HG02840 (cell line): ENCODE results near the gene FAM222A.

Experiments used
- ATAC-seq: cut with Tn5 transposase; IDR thresholded peaks from one replicate; pipeline ENCODE4 v1.9.1; 2021; ENCODE audit warnings: mild to moderate bottlenecking, moderate library complexity, moderate number of reproducible peaks; ENCODE audit not compliant: unreplicated experiment, low FRiP score

FAM222A gene

DNA sequence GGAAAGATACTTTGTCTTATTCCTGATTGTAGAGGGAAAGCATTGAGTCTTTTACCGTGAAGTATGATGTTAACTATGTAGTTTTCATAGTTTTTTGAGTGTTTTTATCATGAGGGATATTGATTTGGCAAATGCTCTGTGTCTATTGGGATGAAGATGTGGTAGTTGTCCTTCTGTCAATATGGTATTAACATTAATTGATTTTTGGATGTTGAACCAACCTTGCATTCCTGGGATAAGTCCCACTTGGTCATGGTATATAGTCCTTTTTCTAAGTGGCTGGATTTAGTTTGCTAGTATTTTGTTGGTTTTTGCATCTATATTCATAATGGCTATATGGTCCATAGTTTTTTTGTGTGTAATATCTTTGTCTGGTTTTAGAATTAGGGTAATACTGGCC is 42.8 kb downstream of the FAM222A start:
- ATAC-seq, result no peak

DNA sequence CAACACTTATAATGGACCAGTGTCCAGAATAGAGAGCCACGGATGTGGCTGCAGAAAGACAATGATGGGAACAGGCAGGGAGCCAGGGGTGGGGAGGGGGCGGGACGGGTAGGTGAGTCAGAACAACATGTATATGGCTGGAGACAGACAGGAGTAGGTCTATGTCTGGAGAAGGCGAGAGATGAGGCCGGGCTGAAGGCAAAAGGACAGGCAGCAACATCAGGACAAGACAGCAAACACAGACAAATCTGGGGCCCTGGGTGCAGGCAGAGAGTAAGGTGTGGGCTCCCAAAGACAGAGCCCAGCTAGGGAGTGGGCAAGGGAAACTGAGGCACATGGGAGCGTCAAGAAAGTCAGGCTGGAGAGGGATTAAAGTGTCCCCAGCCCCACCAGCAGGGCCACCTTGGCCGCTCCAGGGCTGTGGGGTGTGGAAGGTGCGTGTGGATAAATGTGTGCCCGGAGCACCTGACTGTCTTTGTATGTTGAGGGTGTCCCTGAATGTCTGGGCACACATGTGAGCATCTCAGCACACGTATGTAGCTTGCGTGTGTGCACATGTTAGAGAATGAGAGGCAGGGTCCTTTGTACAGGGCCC is 44.1 kb downstream of the FAM222A start:
- ATAC-seq, result no peak

DNA sequence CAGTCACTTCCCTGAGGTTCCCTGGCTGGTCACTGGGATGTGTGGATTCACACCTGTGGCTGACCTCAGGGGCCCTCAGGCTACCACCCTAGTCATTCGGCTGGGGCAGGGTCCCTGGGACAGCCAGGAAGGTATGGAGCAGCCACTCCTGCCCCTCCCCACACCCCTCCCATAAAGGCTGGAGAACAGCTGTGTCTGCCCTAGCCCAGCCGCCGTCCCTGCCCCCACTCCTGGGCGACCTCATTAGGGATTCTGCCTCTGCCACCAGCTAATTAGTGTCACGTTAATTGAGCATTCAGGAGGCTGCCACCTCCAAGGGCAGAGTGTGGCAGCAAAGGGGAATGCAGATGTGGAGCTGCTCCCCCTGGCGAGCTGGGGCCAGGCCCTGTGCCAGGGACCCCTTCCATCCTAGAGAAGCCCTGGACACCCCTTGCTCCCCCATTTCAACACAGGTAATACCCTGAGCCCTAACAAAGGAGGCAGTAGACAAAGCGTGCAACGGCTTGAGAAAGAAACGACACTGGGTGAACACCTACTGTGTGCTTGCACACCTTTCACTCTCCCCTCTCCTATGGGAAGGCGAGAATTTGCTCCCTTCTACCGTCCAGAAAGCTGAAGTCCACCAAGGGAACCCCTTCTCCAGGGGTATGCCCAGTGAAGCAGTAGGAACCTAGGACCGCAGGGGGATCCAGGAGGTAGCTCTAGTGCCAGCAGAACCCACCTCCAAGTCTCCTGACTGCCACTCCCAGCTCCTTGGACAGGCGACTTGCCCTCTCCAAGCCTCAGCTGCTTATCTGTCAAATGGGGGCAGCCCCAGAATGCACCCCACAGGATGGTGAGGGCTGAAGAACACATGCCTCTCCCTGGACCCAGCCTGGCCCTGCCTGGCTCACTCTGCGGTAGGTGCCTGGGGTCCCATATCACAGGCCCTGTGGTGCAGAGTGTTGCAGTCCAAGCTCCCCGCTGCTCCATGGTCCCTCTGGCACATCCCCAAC is 45.1 kb downstream of the FAM222A start:
- no peak for ATAC-seq

DNA sequence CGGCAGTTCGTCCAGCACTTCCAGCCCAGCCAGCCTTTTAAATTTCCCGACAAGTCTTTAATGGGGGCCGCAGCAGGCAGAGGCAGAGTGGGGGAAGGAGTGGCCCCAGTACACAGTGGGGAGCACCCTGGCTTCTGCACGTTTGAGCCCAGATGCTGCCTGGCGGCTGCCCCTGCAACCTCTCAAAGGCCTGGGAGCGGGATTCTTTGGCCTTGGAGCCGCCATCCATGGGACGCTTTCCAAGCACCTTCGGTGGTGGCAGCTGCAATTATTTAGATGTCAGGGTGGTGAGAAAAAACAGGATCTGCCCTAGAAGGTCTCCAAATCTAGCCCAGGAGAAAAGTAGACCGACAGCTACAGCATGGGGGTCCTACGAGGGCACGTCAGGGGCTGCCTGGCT is 46.0 kb downstream of the FAM222A start:
- ATAC-seq, result no peak

DNA sequence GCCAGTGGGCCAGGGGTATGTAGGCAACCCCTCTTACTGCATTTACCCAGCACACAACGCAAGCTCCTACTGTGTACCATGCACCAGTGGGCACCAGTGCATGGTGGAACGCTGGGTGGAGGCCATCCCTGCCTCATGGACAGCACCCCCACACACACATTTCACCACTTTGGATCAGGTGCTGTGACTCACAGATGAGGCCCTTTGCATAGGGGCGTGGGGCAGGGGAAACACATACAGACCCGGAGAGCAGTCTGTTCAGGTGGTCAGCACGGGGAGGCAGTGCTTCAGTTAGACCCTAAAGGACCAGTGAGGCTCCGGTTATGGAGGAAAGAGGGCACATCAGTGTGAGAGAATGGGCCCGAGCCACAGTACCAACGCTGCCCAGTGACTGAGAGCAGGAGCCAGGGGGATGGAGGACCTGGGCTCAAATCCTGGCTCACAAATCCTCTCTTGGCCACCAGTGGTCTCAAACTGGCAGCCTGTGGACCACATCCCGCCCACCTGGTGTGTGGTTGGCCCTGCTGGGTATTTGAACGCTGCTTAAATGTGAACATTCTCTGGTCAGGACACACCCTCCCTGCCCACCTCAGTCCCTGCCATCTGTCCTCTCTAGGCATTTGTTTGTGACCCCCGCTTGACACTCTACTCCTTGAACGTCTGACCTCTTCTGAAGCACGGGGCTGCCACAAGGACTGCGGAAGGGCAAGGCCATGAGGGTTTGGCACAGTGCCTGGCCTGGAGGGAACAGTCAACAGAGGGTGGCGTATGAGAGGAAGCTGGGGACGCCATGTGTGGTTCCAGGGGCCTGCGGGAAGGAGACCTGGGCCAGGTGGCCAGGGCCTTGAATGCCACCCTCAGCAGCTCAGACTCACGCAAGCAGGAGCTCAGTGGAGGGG is 46.7 kb downstream of the FAM222A start:
- ATAC-seq, result no peak

DNA sequence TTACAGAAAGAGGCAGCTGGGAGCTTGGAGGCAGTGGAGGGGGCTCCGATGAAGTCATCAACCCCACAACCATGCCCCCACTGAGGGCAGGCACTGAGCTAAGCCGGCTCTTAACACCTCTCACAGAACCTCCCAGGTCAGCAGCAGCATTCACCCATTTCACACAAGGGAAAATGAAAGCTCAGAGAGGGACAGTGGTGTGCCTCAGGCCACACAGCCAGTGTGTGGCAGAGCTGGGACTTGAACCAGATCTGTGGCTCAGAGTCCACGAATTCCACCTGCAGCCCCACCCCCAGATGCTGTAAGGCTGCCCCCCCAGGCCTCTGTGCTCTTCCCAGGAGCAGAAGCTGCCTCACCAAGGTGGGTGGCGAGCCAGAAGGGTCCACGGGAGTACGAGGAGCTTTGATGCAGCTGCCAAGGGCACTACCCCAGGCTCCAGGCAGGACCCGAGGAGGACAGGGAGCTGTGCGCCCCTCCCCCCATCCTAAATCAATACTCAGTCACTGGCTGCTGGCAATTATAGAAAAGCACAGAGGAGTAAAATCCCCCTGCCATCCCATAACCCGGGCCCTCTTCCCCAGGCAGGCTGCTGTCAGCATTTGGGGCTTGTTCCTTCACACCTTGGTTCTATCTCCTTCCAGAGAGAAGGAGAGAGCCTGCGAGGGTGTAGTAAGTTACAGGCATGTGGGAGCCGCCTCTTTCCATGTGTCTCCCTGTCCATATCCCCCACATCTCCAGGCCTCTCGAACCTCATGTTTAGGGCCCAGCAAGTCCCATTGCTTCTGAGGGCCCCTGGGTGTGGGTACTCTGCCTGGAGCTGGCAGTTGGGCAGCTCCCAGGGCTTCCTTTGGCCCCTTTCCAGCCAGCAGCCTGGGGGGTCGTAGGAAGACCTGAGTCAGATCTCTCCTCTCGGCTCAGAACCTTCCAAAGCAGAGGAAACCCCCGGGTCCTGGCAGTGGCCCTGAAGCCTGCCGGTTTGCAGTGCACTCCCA is 47.6 kb downstream of the FAM222A start:
- no peak for ATAC-seq

DNA sequence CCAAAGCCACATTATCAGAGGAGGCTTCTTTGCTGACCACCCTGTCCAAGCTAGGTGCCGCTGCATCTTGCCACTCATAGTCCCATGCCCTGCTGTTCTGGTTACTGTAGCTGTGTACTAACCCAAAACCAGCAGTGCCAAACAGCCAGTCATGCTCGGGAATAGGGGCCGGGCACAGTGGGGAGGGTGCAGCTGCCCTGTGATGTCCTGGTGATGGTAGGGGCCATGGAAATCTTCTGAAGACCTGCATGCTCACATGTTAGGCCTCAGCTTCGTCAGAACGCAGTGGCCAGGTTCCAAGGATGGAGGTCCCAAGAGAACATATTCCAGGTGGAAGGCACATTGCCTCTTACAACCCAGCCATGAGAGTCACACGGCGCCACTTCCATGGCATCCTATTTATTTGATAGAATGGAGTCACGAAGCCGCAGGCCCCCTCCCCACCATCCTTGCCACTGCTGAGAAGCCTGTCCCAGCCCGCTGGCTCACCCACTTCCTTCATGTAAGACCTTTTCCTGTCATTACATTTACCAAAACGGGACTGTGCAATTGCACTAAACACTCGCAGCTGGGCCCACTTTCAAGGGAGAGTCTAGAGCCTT is 48.5 kb downstream of the FAM222A start:
- ATAC-seq, result no peak

DNA sequence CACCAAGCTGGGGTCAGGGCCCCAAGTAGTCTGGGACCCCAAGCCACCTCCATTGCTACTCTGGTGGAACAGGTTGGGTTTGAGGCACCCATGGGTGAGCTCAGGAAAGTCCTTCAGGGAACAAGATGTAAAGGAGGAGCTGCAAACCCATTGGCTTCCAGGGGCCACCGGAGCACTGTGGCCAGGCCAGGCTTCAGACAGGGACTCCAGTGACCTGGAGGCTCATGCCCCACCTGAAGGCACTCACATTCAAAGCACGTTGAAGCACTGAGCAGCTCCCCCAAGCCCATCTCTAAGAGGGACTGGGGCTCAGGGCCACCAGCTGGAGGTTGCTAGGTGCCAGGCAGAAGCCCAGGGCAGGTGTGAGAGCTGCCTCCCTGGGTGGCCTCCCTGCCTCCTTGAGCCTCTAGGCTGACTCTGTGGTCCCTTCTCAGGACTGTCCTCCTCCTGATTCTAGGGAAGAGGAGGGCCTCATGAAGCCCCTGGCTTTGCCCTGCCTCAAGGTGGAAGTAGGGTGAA is 49.1 kb downstream of the FAM222A start:
- ATAC-seq, result no peak

DNA sequence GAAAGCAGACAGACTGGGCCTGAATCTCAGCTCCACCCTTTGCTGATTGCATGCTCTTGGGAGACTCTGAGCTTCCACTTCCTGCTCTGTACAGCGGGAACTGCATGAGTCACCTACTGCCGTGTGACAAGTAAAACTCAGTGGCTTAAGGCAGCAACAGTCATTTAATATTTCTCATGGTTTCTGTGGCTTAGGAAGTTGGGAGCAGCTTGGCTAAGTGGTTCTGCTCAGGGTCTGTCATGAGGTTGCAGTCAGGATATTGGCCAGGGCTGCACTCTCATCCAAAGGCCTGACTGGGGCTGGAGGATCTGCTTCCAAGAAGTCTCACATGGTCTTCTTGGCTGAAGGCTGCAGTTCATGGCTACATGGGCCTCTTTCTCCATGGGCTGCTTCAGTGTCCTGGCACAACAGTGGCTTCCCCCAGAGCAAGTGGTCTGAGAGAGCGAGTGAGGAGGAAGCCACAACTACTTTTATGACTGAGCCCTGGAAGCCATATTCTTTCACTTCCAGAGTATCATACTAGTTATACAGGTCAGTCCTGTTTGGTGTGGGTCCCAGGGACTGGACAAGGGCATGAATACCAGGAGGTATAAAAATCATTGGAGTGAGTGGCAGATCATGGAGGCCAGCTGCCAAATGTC is 49.7 kb downstream of the FAM222A start:
- no peak for ATAC-seq

DNA sequence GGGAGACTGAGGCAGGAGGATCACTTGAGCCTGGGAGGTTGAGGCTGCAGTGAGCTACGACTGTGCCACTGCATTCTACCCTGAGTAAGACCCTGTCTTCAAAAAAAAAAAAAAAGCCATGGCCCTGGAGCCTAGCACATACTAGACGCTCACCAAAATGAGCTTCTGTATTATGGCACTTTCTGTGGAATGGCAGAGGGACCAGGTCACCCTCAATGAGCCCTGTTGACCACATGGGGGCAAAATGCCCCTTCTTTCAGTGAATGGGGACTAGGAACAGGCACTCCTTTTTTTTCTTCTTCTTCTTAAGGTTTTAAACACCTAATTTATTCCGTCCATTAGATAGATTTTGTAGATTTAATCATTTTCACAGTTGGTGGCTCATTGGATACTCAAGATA is 50.5 kb downstream of the FAM222A start:
- ATAC-seq, result no peak

DNA sequence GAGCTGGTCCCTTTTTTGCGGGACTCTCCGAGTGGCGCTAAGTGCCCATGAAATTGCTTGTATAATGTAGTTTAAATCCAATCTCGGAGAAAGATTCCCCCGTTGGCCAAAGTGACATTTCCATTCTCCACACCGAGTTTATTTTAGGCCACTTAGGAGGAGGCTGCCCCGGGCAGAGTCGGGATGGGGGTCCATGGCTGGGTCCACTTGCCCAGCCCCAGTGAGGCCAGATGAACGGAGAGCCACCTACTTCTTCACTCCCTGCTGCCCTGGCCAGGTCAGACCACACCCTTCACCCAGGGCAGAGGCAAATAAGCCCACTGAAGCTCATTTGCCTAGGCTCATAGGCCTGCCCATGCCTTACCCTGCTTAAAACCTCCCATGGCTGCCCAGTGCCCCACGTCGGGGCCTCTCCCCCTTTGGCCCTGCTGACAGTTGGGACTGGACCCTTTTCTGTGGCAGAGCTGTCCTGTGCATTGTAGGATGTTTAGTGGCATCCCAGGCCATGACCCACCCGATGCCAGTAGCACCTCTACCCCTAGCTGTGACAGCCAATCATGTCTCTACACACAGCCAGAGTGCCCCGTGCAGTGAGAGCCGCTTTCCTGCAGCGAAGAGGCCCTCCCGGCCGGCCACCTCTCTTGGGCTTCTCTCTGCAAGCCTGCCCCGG is 51.3 kb downstream of the FAM222A start:
- ATAC-seq, result no peak

DNA sequence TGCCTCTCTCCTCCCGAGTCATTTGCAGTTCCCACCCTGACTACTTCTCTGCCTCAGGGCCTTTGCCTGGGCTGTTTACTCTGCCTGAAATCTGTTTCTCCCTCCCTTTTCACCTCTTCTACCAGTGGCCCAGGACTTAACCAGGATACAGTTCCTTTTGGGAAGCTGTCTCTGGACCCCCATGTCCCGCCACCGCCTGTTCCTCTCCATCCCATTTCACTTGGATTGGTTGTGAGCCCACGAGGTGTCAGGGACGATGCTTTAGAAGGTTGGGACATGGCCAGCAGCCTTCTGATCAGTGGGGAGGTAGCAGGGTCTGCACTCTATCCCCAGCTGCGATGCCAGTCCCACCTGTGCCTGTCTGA is 51.8 kb downstream of the FAM222A start:
- ATAC-seq, result no peak

DNA sequence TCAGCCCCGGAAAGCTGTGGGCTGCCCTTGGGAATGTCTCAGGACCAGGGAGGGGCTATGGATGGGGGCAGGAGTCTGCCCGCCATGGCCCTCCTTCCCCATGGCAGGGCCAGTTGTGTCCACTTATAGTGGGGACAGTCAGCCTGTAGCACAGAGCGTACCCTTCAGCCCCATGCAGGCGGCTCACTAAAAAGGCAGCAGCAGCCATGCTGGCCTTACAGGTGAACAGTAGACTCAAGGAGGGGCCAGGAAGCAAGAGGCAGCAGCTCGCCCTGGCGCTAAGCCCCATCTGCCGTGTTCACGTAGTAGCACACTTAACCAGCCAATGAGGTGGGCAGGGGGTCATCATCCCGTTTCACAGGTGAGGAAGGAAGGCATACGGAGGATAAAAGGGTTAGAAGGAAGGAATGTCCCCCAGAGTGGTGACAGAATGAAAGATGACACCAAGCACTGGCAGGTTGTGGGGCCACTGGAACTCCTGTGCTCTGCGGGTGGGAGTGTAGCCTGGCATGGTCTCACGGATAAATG is 52.7 kb downstream of the FAM222A start:
- ATAC-seq, result no peak

DNA sequence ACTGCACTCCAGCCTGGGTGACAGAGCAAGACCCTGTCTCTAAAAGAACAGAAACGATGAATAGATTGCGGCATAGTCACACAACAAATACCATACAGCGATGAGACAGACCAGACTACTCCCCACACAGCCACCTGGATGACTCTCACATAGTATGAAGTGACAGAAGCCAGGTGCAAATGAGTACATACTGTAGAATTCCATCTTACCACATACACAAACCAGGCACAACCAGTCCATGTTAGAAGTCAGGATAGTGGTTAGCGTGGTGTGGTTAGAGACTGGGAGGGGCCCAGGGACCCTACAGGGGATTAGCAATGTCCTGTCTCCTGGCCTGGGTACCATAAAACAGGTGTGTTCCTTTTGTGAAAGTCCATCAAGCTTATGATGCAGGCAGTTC is 53.8 kb downstream of the FAM222A start:
- no peak for ATAC-seq

DNA sequence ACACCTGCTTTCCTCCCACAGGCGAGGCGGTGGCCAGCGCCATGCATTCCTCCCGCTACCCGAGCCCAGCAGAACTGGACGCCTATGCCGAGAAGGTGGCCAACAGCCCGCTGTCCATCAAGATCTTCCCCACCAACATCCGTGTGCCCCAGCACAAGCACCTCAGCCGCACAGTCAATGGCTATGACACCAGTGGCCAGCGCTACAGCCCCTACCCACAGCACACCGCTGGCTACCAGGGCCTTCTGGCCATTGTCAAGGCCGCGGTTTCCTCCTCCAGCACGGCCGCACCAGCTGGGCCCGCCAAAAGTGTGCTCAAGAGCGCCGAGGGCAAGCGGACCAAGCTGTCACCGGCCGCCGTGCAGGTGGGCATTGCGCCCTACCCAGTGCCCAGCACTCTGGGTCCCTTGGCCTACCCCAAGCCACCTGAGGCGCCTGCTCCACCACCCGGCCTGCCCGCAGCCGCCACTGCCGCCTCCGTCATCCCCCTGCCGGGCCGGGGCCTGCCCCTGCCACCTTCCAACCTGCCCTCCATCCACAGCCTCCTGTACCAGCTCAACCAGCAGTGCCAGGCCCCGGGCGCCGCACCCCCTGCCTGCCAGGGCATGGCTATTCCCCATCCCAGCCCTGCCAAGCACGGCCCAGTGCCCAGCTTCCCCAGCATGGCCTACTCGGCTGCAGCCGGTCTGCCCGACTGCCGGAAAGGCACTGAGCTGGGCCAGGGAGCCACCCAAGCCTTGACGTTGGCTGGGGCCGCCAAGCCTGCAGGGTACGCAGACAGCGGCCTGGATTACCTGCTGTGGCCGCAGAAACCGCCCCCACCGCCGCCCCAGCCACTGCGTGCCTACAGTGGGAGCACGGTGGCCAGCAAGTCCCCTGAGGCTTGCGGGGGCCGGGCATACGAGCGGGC is 54.6 kb downstream of the FAM222A start:
- no peak for ATAC-seq

DNA sequence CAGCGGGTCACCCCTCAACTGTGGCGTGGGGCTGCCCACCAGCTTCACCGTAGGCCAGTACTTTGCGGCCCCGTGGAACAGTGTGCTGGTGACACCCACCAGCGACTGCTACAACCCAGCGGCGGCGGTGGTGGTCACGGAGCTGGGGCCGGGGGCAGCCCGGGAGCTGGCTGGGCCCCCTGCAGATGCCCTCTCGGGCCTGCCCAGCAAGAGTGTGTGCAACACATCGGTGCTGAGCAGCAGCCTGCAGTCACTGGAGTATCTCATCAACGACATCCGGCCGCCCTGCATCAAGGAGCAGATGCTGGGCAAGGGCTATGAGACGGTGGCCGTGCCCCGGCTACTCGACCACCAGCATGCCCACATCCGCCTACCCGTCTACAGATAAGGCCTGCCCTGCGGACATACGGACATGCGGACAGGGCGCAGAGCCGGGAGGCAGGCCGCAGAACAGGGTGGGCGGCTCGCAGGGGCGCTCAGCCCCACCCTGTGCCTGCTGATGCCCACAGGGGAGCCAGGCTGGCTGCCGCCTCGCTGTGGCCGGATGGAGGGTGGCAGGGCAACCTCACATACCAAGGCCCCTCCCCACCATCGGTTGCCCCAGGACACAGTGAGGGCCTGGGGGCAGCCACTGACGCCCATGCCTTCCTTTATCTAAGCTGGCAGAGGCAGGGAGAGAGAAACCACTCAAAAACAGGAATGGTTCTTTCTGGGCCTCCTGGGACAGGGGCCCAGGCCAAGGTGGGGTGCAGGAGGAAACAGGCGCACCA is 55.5 kb downstream of the FAM222A start:
- ATAC-seq, result no peak
